HepG2 (cell line): ENCODE data around the gene BRAF. TPM values are rescaled to one million over a fixed set of nuclear protein-coding genes. Genes with fewer than 3 reads are reported as not detected.
A peak's percentile ranks its signal among the peaks of the same experiment; 100 is the strongest.

Experiments used
- ATAC-seq: fragments of 200-7000 bp; cut with Tn5 transposase; 3 replicates; pipeline ENCODE4 v1.9.1; 2020; ENCODE audit warnings: mild to moderate bottlenecking, moderate library complexity
- BruUV-seq: library from RNA; stranded (reverse); fragments of 400-500 nt; replicated peaks from 2 replicates; lab custom pipeline; 2021; lab: Mats Ljungman, UMichigan
- CTCF ChIA-PET: fragments of 300-600 bp; formaldehyde crosslinking; extraction: SDS; loops from one replicate; lab custom pipeline; 2021; ENCODE audit warnings: low total read pairs, inconsistent platforms, low intra/inter-chr PET ratio; lab: Yijun Ruan, JAX
- POLR2A ChIA-PET: fragments of 350-600 bp; sonication (Branson Sonifier 250); formaldehyde crosslinking; loops from one replicate; lab custom pipeline; 2020; ENCODE audit warnings: antibody characterized with exemption, inconsistent platforms; lab: Yijun Ruan, JAX
- DNase-seq: peaks from one replicate; pipeline ENCODE4 v3.0.0-alpha.2; 2015; ENCODE audit warnings: low spot score
- FAIRE-seq: peaks from 3 replicates; lab custom pipeline; 2011; peaks lifted over from hg19 to GRCh38; lab: Jason Lieb, UNC
- H2AFZ ChIP-seq: one replicate; pipeline ENCODE4 v1.6.1; 2011; ENCODE audit warnings: low read length, inconsistent platforms
- H3K27ac ChIP-seq: fragments of 300-600 bp; 3 replicates; pipeline ENCODE4 v1.8.0; 2011; ENCODE audit warnings: mixed run types, mild to moderate bottlenecking, mixed read lengths, low read length, inconsistent platforms; ENCODE audit not compliant: insufficient read depth; ENCODE audit errors: extremely low read length
- H3K27me3 ChIP-seq, 2 experiments: fragments of 200-600 bp in 1 of 2; 2 replicates in 1 of 2; 3 replicates in 1 of 2; pipeline versions ENCODE4 v1.6.0 to v1.8.0; 2011; ENCODE audit warnings: low read length in 2 of 2, mild to moderate bottlenecking in 2 of 2, moderate library complexity in 2 of 2, inconsistent platforms in 1 of 2; ENCODE audit not compliant: insufficient read depth in 2 of 2, control insufficient read depth in 1 of 2
- H3K36me3 ChIP-seq, 2 experiments: fragments of 200-600 bp in 1 of 2; replicated peaks in 1 of 2; 2 replicates in 1 of 2; 3 replicates in 1 of 2; pipeline versions ENCODE4 v1.5.1 to v1.8.0; 2011; ENCODE audit warnings: low read length in 2 of 2, inconsistent platforms in 1 of 2; ENCODE audit not compliant: insufficient read depth in 2 of 2, control insufficient read depth in 1 of 2
- H3K4me1 ChIP-seq: 2 replicates; pipeline ENCODE4 v1.5.1; 2012; ENCODE audit warnings: low read length, inconsistent platforms; ENCODE audit not compliant: insufficient read depth
- H3K4me2 ChIP-seq: 2 replicates; pipeline ENCODE4 v1.6.0; 2011; ENCODE audit warnings: low read depth, low read length, inconsistent platforms
- H3K4me3 ChIP-seq, 3 experiments: fragments of 200-600 bp in 1 of 3; sonication (generic), shearing (Covaris generic) in 1 of 3; replicated peaks in 1 of 3; 2 replicates each; pipeline ENCODE4 v1.5.1; 2011 to 2016; ENCODE audit warnings: low read length in 3 of 3, inconsistent platforms in 2 of 3, low read depth in 2 of 3, mild to moderate bottlenecking in 2 of 3, control low read depth in 1 of 3, mixed read lengths in 1 of 3; ENCODE audit not compliant: insufficient read depth in 1 of 3
- H3K79me2 ChIP-seq: one replicate; pipeline ENCODE4 v1.6.1; 2011; ENCODE audit warnings: low read length, inconsistent platforms; ENCODE audit not compliant: insufficient read depth
- H3K9ac ChIP-seq: 2 replicates; pipeline ENCODE4 v1.6.0; 2011; ENCODE audit warnings: mild to moderate bottlenecking, low read depth, low read length, inconsistent platforms; ENCODE audit not compliant: insufficient read depth
- H3K9me3 ChIP-seq: 2 replicates; pipeline ENCODE4 v1.5.1; 2012; ENCODE audit warnings: mild to moderate bottlenecking, low read length
- H4K20me1 ChIP-seq: 2 replicates; pipeline ENCODE4 v1.6.0; 2011; ENCODE audit warnings: inconsistent platforms, mild to moderate bottlenecking, low read length, moderate library complexity; ENCODE audit not compliant: insufficient read depth
- CC2D1A ChIP-seq: sonication (generic); formaldehyde crosslinking; IDR thresholded peaks from 2 replicates; pipeline ENCODE4 v1.8.1; 2023; ENCODE audit warnings: mild to moderate bottlenecking, missing genetic modification reagents
- HDAC6 ChIP-seq: fragments of 200-600 bp; sonication (generic); IDR thresholded peaks from 2 replicates; pipeline ENCODE4 v1.7.0; 2017; ENCODE audit warnings: mild to moderate bottlenecking, antibody characterized with exemption, low read length, low read depth
- KAT7 ChIP-seq: IDR thresholded peaks from 2 replicates; pipeline ENCODE4 v1.6.1; 2018; ENCODE audit warnings: borderline replicate concordance, missing compliant biosample characterization
- PHF21A ChIP-seq: sonication (generic); formaldehyde crosslinking; IDR thresholded peaks from 2 replicates; pipeline ENCODE4 v1.5.0; 2020; ENCODE audit warnings: mild to moderate bottlenecking, missing genetic modification reagents
- POLR2AphosphoS5 ChIP-seq: IDR thresholded peaks from 2 replicates; pipeline ENCODE4 v1.6.1; 2012; ENCODE audit warnings: low read depth, low read length
- ZNF33B ChIP-seq: sonication (generic); formaldehyde crosslinking; IDR thresholded peaks from 2 replicates; pipeline ENCODE4 v1.5.1; 2020; ENCODE audit warnings: mild to moderate bottlenecking, missing genetic modification reagents
- ZNF512B ChIP-seq: sonication (generic); formaldehyde crosslinking; IDR thresholded peaks from 2 replicates; pipeline ENCODE4 v1.5.1; 2020; ENCODE audit warnings: missing genetic modification reagents, mild to moderate bottlenecking, borderline replicate concordance
- ZSCAN12 ChIP-seq: sonication (generic); formaldehyde crosslinking; IDR thresholded peaks from 2 replicates; pipeline ENCODE4 v1.9.0; 2021; ENCODE audit warnings: mild to moderate bottlenecking, missing genetic modification reagents
- WGBS: methylation state at CpG from one replicate; pipeline ENCODE4 v1.1.6; 2017; ENCODE audit warnings: low lambda C conversion rate; 5-methylcytosine and 5-hydroxymethylcytosine counted together
- in situ Hi-C: cut with HindIII; loops from 2 replicates; pipeline ENCODE4 v1.10.0; 2017; ENCODE audit warnings: low pct_unique_long_range_greater_than_20kb; ENCODE audit not compliant: extremely low pct_ligation_motif_present
- intact Hi-C: fragments of 100-400 bp; cut with micrococcal nuclease; formaldehyde crosslinking; loops from one replicate; pipeline ENCODE4 v1.10.0; 2022; ENCODE audit not compliant: unreplicated experiment
- polyA plus RNA-seq, 8 experiments: library from polyadenylated mRNA; depleted of rRNA in 3 of 8; stranded (reverse) in 7 of 8; unstranded in 1 of 8; fragments of >200 nt; fragmentation: Illumina TruSeq in 4 of 8; extraction: Trizol in 4 of 8; gene quantifications; 2 replicates each; pipeline versions ENCODE4 v1.2.1 to v1.2.3, GENCODE V29; 2011 to 2016; ENCODE audit warnings: low read depth in 4 of 8, missing spikeins in 1 of 8, mixed read lengths in 1 of 8; ENCODE audit not compliant: insufficient read depth in 1 of 8
- total RNA-seq, 5 experiments: library from RNA; depleted of rRNA; stranded (reverse); fragments of >200 nt; fragmentation: Illumina TruSeq; extraction: Trizol; gene quantifications; 2 replicates each; pipeline ENCODE4 v1.2.3, GENCODE V29; 2016; ENCODE audit warnings: low read depth in 1 of 5
- TF ChIP-seq, protein P1 (sequence below): sonication (generic); formaldehyde crosslinking; IDR thresholded peaks from 2 replicates; pipeline ENCODE4 v1.4.0; 2020; ENCODE audit warnings: missing genetic modification reagents, borderline replicate concordance

The BRAF gene
- total and polyA plus RNA-seq, 2 of the 13 experiments (the other 11 are each of a cell fraction or from before 2014, with no cell fraction given), result 12.5 to 13.4 TPM

- TF ChIP-seq, protein P1, sequence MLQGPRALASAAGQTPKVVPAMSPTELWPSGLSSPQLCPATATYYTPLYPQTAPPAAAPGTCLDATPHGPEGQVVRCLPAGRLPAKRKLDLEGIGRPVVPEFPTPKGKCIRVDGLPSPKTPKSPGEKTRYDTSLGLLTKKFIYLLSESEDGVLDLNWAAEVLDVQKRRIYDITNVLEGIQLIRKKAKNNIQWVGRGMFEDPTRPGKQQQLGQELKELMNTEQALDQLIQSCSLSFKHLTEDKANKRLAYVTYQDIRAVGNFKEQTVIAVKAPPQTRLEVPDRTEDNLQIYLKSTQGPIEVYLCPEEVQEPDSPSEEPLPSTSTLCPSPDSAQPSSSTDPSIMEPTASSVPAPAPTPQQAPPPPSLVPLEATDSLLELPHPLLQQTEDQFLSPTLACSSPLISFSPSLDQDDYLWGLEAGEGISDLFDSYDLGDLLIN (CRISPR knock-in tag), result no peak
- TF ChIP-seq PHF21A (CRISPR knock-in tag) (no peak), ZNF33B (CRISPR knock-in tag) (no peak)
These were observed 47.6 kb upstream of the BRAF start (continued) for GRCh38 chr7:140972344-140972743.

DNA sequence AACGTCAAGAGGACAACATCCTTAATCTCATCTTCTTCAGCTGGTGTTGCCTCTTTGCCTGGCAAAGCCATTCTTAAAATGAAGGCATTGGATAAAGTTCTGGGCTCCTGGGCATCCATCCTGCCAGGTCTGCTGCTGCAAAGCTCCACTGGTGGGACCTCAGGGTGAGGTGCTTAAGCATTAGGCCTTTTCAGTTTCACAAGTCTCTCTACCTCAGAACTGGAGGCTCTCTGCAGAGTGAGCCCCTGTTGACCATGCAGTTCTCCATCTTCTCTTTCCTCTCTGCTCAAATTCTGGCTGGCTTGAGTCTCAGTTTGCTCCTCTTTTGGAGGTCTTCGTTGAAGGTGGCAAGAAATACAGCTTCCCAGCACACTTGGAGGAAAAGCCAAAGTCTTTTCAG, 42.7 kb upstream of the BRAF start:
- TF ChIP-seq CC2D1A (CRISPR knock-in tag) (no peak), ZNF512B (CRISPR knock-in tag) (no peak), HDAC6 (no peak), ZSCAN12 (CRISPR knock-in tag) (no peak), KAT7 (CRISPR knock-in tag) (no peak), POLR2AphosphoS5 (no peak)
- Histone ChIP-seq H4K20me1 (no peaks in the 10 kb centered on the region), H3K4me2 (peak overlapping the region; percentile 45), H3K27ac (no peak overlapping the region), H3K9me3 (no peaks in the 10 kb centered on the region), H3K27me3 (no peaks in the 10 kb centered on the region), H3K36me3 (no peaks in the 10 kb centered on the region), H3K9ac (no peak overlapping the region), H3K4me1 (peaks cover 41% of the 10 kb centered on the region), H3K79me2 (no peaks in the 10 kb centered on the region), H3K4me3 (no peak overlapping the region), H2AFZ (peak overlapping the region; percentile 99)
- peak; percentile 61; the same call in 2 of the 3 replicates for ATAC-seq
- in situ Hi-C loops, result no loop called here
- WGBS, result 27% methylated on average over 2 of the region's 2 CpGs
- BruUV-seq, result no TSS peak
- no peak for DNase-seq
- intact Hi-C loops, result no loop called here
- ChIA-PET CTCF (no interaction called here), POLR2A (no interaction called here)
- FAIRE-seq, result no peak
